Cardiac muscle cell (in vitro differentiated cells and primary cell): Measurements from ENCODE around the gene TCEANC2. TPM values are rescaled to one million over a fixed set of nuclear protein-coding genes. Genes with fewer than 3 reads are reported as not detected.

Experiments
- DNase-seq, 2 donors: peaks; one replicate each; pipeline versions ENCODE4 v3.0.0 to v3.0.0-alpha.2; 2010 to 2017; ENCODE audit warnings: low read depth in 1 of 2, low spot score in 1 of 2
- H3K27ac ChIP-seq: fragments of 200-600 bp; sonication (generic); 2 replicates; pipeline ENCODE4 v1.5.1; 2016
- H3K27me3 ChIP-seq: fragments of 200-600 bp; sonication (generic); 2 replicates; pipeline ENCODE4 v1.6.0; 2016; ENCODE audit warnings: control low read depth
- H3K36me3 ChIP-seq: fragments of 200-600 bp; sonication (generic); 2 replicates; pipeline ENCODE4 v1.5.1; 2016; ENCODE audit warnings: control low read depth
- H3K4me1 ChIP-seq: fragments of 200-600 bp; sonication (generic); 2 replicates; pipeline ENCODE4 v1.8.1; 2017; ENCODE audit warnings: low read depth, mild to moderate bottlenecking, mixed run types
- H3K4me3 ChIP-seq: fragments of 200-600 bp; sonication (generic); 2 replicates; pipeline ENCODE4 v1.5.1; 2016; ENCODE audit warnings: mild to moderate bottlenecking
- H3K9me3 ChIP-seq: fragments of 200-600 bp; sonication (generic); 2 replicates; pipeline ENCODE4 v1.5.1; 2017; ENCODE audit warnings: low read depth, mild to moderate bottlenecking, control low read depth
- polyA plus RNA-seq: library from polyadenylated mRNA; unstranded; fragments of >200 nt; fragmentation: Nextera tagmentation; extraction: Ambion mirVana; gene quantifications from 2 replicates; pipeline ENCODE4 v1.2.1, GENCODE V29; 2016
- total RNA-seq: library from RNA; depleted of rRNA; stranded (reverse); fragments of >200 nt; gene quantifications from 2 replicates; pipeline ENCODE4 v1.2.3, GENCODE V29; 2016
- TF ChIP-seq, protein P1 (sequence below): IDR thresholded peaks from 2 replicates; pipeline ENCODE4 v1.5.1; 2012; ENCODE audit warnings: low read depth, mild to moderate bottlenecking, low read length

The TCEANC2 gene
- total and polyA plus RNA-seq, 2 experiments from 2014 or later, result 8.2 to 10.1 TPM

DNA sequence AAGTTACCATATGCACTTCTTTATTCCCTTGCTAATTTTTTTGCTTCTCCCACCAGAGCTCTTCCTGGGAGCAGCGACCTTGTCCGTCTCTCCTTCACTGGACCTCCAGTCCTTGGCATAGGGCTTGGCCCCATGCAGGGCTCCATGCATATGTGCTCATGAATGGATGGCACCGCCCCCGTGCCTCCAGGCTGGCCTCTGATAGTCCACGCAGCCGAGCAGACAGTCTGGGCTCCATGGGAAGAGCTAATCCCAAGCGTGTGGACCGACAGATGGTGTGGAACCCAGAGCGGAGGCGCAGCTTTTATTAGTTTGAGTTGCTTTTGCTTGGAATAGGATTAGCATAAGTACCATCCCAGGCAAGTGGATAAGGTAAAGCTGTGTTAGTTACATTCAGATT, 57.6 kb downstream of the TCEANC2 start:
- TF ChIP-seq, protein P1, sequence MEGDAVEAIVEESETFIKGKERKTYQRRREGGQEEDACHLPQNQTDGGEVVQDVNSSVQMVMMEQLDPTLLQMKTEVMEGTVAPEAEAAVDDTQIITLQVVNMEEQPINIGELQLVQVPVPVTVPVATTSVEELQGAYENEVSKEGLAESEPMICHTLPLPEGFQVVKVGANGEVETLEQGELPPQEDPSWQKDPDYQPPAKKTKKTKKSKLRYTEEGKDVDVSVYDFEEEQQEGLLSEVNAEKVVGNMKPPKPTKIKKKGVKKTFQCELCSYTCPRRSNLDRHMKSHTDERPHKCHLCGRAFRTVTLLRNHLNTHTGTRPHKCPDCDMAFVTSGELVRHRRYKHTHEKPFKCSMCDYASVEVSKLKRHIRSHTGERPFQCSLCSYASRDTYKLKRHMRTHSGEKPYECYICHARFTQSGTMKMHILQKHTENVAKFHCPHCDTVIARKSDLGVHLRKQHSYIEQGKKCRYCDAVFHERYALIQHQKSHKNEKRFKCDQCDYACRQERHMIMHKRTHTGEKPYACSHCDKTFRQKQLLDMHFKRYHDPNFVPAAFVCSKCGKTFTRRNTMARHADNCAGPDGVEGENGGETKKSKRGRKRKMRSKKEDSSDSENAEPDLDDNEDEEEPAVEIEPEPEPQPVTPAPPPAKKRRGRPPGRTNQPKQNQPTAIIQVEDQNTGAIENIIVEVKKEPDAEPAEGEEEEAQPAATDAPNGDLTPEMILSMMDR, result no peak
- Histone ChIP-seq H3K4me1 (peaks cover 2% of the 10 kb centered on the region), H3K4me3 (no peak overlapping the region), H3K9me3 (no peaks in the 10 kb centered on the region), H3K27ac (no peak overlapping the region), H3K36me3 (no peaks in the 10 kb centered on the region), H3K27me3 (no peaks in the 10 kb centered on the region)
- DNase-seq, result no peak

DNA sequence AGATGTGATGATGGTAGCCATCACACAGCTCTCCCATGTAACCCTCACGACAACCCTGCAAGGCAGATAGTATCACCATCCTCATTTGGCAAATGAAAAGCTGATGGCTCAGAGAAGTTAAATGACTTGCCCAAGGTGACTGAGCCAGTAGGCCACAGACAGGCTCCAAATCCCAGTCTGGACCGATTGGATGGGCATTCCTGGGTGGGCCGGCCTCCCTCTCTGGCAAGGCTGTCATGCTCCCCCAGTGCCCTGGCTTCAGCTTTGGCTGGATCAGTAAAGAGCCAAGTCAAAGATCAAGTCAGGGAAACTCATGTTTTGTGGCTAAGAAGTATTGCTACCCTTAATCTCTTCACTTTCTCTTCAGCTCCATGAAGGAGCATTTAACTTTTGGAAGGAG, 58.2 kb downstream of the TCEANC2 start:
- peaks cover 8% of the 10 kb centered on the region for H3K4me1 ChIP-seq
- H3K4me3 ChIP-seq, result no peak overlapping the region
- TF ChIP-seq, protein P1, result no peak
- no peak overlapping the region for H3K27ac ChIP-seq
- no peak for DNase-seq
- H3K27me3 ChIP-seq, result no peaks in the 10 kb centered on the region
- H3K9me3 ChIP-seq, result no peaks in the 10 kb centered on the region
- no peaks in the 10 kb centered on the region for H3K36me3 ChIP-seq

DNA sequence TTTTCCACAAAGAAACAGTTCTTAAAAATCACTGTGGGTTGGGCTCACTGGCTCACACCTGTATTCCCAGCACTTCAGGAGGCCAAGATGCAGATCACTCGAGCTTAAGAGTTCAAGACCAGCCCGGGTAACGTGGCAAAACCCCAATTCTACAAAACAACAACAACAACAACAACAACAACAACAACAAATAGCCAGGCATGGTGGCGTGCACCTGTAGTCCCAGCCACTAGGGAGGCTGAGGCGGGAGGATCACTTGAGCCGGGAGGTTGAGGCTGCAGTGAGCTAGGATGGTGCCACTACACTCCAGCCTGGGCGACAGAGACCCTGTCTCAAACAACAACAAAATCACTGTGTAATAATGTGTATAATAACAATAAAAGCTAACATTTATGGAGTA, 58.6 kb downstream of the TCEANC2 start:
- no peak for DNase-seq
- no peaks in the 10 kb centered on the region for H3K27me3 ChIP-seq
- TF ChIP-seq, protein P1, result no peak
- no peak overlapping the region for H3K4me3 ChIP-seq
- H3K9me3 ChIP-seq, result no peaks in the 10 kb centered on the region
- peaks cover 9% of the 10 kb centered on the region for H3K4me1 ChIP-seq
- no peaks in the 10 kb centered on the region for H3K36me3 ChIP-seq
- H3K27ac ChIP-seq, result no peak overlapping the region

DNA sequence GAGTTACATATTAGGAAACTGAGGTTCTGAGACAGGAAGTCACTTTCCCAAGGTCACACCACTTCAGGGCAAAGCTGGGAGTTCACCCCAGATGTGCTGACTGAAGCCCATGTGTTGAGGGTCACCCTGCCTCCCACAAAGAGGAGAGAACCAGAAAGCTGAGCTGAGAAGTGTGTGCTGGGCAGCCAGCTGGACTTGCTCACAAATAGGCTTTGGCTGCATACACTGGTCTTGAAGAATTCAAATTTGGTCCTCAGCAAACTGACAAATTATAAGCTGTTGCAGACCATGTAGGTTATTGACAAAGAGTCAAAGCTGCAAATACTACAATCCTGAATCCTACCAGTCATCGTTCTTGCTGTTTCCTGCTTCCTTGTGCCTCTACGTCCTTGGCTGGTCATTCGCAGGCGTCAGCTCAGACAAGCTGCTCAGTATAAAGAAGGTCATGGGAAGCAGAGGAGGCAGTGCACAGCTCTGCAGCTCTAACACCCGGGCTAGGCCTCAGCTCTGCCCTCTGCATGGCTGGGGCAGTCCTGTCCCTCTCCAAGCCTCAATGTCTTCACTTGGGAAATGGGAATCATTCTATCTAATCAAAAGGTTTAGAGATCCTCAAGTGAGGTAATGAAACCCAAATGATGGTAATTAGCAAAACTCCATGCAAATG, 59.4 kb downstream of the TCEANC2 start:
- Histone ChIP-seq H3K27ac (no peak overlapping the region), H3K4me1 (peaks cover 9% of the 10 kb centered on the region), H3K9me3 (no peaks in the 10 kb centered on the region), H3K36me3 (no peaks in the 10 kb centered on the region), H3K4me3 (no peak overlapping the region), H3K27me3 (no peaks in the 10 kb centered on the region)
- TF ChIP-seq, protein P1, result no peak
- no peak for DNase-seq

DNA sequence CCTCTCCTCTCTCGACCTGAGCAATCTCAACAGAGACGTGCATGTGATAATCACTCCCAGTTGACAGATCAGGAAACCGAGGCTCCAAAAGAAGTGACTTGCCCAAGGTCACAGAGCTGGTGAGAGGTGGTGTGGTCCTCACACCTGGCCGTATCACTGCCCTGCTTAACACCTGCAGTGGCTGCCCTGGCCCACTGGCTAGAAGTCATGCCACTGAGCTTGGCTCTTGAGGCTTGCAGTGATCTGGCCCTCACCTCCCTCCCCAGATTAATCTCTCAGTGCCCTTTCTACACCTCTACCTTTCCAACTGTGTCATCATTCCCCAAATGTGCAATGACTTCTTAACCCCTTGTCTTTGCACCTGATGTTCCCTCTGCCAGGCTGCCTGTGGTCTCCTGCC, 60.6 kb downstream of the TCEANC2 start:
- Histone ChIP-seq H3K4me1 (peaks cover 9% of the 10 kb centered on the region), H3K27me3 (no peaks in the 10 kb centered on the region), H3K4me3 (no peak overlapping the region), H3K9me3 (no peaks in the 10 kb centered on the region), H3K36me3 (no peaks in the 10 kb centered on the region), H3K27ac (no peak overlapping the region)
- no peak for DNase-seq
- TF ChIP-seq, protein P1, result no peak
